Keratinocyte (primary cell): Measurements from ENCODE around the gene SLC19A1. TPM values are rescaled to one million over a fixed set of nuclear protein-coding genes. Genes with fewer than 3 reads are reported as not detected.

Experiments used
- DNase-seq: peaks from one replicate; pipeline ENCODE4 v3.0.0-alpha.2; 2011; ENCODE audit warnings: low read depth, missing footprints, low spot score
- FAIRE-seq: peaks from 2 replicates; lab custom pipeline; 2011; peaks lifted over from hg19 to GRCh38; lab: Jason Lieb, UNC
- H2AFZ ChIP-seq: 2 replicates; pipeline ENCODE4 v1.6.0; 2012; ENCODE audit warnings: low read length, control low read depth, inconsistent platforms; ENCODE audit not compliant: control insufficient read depth
- H3K27ac ChIP-seq: 2 replicates; pipeline ENCODE4 v1.5.1; 2011; ENCODE audit warnings: low read length; ENCODE audit not compliant: control insufficient read depth, insufficient read depth
- H3K27me3 ChIP-seq: 3 replicates; pipeline ENCODE4 v1.6.0; 2011; ENCODE audit warnings: low read length; ENCODE audit not compliant: control insufficient read depth, insufficient read depth; ENCODE audit errors: extremely low read depth
- H3K36me3 ChIP-seq, 2 experiments: 2 replicates in 1 of 2; 3 replicates in 1 of 2; pipeline ENCODE4 v1.5.1; 2011; ENCODE audit warnings: low read length in 2 of 2, mild to moderate bottlenecking in 1 of 2; ENCODE audit not compliant: control insufficient read depth in 2 of 2, insufficient read depth in 2 of 2; ENCODE audit errors: extremely low read depth in 1 of 2
- H3K4me1 ChIP-seq: 3 replicates; pipeline ENCODE4 v1.5.1; 2011; ENCODE audit warnings: low read length; ENCODE audit not compliant: control insufficient read depth, insufficient read depth; ENCODE audit errors: extremely low read depth
- H3K4me2 ChIP-seq: 3 replicates; pipeline ENCODE4 v1.6.0; 2011; ENCODE audit warnings: low read depth, low read length; ENCODE audit not compliant: control insufficient read depth, insufficient read depth; ENCODE audit errors: extremely low read depth
- H3K4me3 ChIP-seq, 3 experiments: fragments of 200-600 bp in 1 of 3; sonication (generic) in 1 of 3; 2 replicates in 2 of 3; 3 replicates in 1 of 3; pipeline ENCODE4 v1.5.1; 2011 to 2016; ENCODE audit warnings: low read length in 3 of 3, mild to moderate bottlenecking in 3 of 3, control low read depth in 2 of 3, inconsistent platforms in 1 of 3, low read depth in 1 of 3, mixed read lengths in 1 of 3, mixed run types in 1 of 3, moderate library complexity in 1 of 3; ENCODE audit not compliant: control insufficient read depth in 2 of 3, insufficient read depth in 2 of 3; ENCODE audit errors: extremely low read depth in 1 of 3
- H3K79me2 ChIP-seq: 2 replicates; pipeline ENCODE4 v1.6.0; 2012; ENCODE audit warnings: low read length; ENCODE audit not compliant: control insufficient read depth, insufficient read depth
- H3K9ac ChIP-seq: 3 replicates; pipeline ENCODE4 v1.6.0; 2011; ENCODE audit warnings: low read length; ENCODE audit not compliant: control insufficient read depth, insufficient read depth; ENCODE audit errors: extremely low read depth
- H3K9me1 ChIP-seq: 3 replicates; pipeline ENCODE4 v1.6.0; 2011; ENCODE audit warnings: low read length; ENCODE audit not compliant: control insufficient read depth, insufficient read depth; ENCODE audit errors: extremely low read depth
- H3K9me3 ChIP-seq: 2 replicates; pipeline ENCODE4 v1.5.1; 2012; ENCODE audit warnings: low read depth, low read length; ENCODE audit not compliant: control insufficient read depth
- H4K20me1 ChIP-seq: 3 replicates; pipeline ENCODE4 v1.6.0; 2011; ENCODE audit warnings: low read length; ENCODE audit not compliant: control insufficient read depth, insufficient read depth; ENCODE audit errors: extremely low read depth
- CTCF ChIP-seq, 3 experiments: IDR thresholded peaks in 1 of 3; conservative IDR thresholded peaks in 1 of 3; optimal IDR thresholded peaks in 1 of 3; 2 replicates in 2 of 3; 3 replicates in 1 of 3; pipeline versions ENCODE3 to v1.5.1; 2011; ENCODE audit warnings: low read length in 3 of 3, mild to moderate bottlenecking in 3 of 3, moderate library complexity in 2 of 3, control low read depth in 1 of 3, inconsistent platforms in 1 of 3; ENCODE audit not compliant: insufficient read depth in 2 of 3; ENCODE audit errors: extremely low read depth in 1 of 3
- EZH2 ChIP-seq: IDR thresholded peaks from one replicate; pipeline ENCODE4 v1.6.1; 2012; ENCODE audit warnings: inconsistent platforms, mild to moderate bottlenecking, low read length, moderate library complexity
- dilution Hi-C: fragments of 300-500 bp; cut with MboI; formaldehyde crosslinking; loops from one replicate; pipeline ENCODE4 v1.7.0; 2020; ENCODE audit warnings: low sequenced_read_pairs; ENCODE audit not compliant: extremely low pct_ligation_motif_present
- polyA plus RNA-seq, 5 experiments: library from polyadenylated mRNA; depleted of rRNA in 3 of 5; stranded (reverse) in 3 of 5; stranded (forward) in 1 of 5; unstranded in 1 of 5; fragments of >200 nt; gene quantifications; 1 replicate in 1 of 5; 2 replicates in 3 of 5; 3 replicates in 1 of 5; pipeline versions ENCODE4 v1.2.1 to v1.2.3, GENCODE V29; 2011 to 2012; ENCODE audit warnings: missing spikeins in 2 of 5, low read depth in 1 of 5, low replicate concordance in 1 of 5

Gene SLC19A1
- polyA plus RNA-seq, 1 donor (not counting 4 experiments of a cell fraction or from before 2014, with no cell fraction given) = 3.8 TPM

DNA sequence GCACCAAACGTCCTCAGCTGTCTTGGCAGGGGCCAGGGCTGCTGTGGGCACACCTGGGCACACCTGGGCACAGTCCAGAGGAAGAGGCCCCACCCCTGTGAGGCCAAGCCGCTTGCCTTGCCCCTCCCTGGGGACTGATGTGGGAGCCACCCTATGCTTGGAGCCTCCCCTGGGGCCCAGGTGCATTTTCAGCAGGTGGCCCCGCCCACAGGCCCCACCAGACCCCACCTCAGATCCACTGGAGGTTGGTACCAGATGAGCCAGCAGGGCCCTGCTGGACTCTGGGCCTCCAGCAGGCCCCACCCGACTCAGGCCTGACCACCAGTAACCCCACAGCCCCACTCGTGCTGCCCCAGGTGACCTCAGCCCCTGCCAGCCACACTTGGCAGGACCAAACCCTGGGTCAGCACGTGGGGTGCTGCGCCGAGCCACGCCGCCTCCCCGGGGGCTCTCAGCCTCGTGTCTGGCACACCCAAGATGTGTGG is 8.8 kb downstream of the SLC19A1 start:
- Histone ChIP-seq H3K27ac (no peak overlapping the region), H4K20me1 (peaks cover 4% of the 10 kb centered on the region), H3K4me2 (no peak overlapping the region), H2AFZ (no peak overlapping the region), H3K27me3 (no peaks in the 10 kb centered on the region), H3K9ac (no peak overlapping the region), H3K4me3 (no peak overlapping the region), H3K4me1 (no peaks in the 10 kb centered on the region), H3K36me3 (peaks cover 7 to 20% of the 10 kb centered on the region in 2 experiments), H3K9me1 (no peaks in the 10 kb centered on the region), H3K79me2 (no peaks in the 10 kb centered on the region), H3K9me3 (no peaks in the 10 kb centered on the region)
- no peak for FAIRE-seq
- TF ChIP-seq CTCF (optimal IDR thresholded peaks at IDR 0.05 in 1 of 3, IDR thresholded peaks at IDR 0.05 in 1 of 3, conservative IDR thresholded peaks at IDR 0.05 in 1 of 3; ENCODE audit: extremely low read depth in 1 of 3, insufficient read depth in 2 of 3, low read length in 3 of 3) (no peak), EZH2 (no peak)
- no peak for DNase-seq
- dilution Hi-C loops = no loop called here

DNA sequence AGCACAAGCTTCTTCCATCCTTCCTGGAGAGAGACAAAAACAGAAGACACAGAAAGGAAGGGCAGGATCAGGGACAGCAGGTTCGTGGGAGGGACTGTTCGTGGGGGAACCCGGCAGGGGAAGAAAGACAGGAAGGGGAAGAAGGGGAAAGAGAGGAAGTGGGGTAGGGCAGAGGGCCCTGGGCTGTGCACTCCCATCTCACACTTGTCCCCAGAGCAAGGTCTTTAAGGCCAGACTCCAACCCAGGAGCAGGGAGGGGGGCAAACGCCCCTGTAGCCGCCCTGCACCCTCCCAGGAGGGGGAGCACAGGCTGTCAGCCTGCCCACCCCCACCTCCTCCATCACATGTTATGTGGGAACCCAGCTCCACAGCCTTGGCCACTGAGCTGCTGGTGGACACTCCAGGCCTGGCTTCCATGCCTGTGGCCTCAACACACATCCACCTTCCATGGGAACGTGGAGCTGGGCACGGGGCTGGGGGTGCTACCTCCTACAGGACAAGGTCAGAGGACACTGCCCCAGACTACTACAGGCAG is 9.3 kb downstream of the SLC19A1 start:
- Histone ChIP-seq H3K9ac (no peak overlapping the region), H2AFZ (no peak overlapping the region), H3K27me3 (no peaks in the 10 kb centered on the region), H3K4me3 (no peak overlapping the region), H3K36me3 (peaks cover 9 to 20% of the 10 kb centered on the region in 2 experiments), H4K20me1 (peaks cover 4% of the 10 kb centered on the region), H3K27ac (no peak overlapping the region), H3K4me1 (peaks cover 3% of the 10 kb centered on the region), H3K4me2 (no peak overlapping the region), H3K9me1 (no peaks in the 10 kb centered on the region), H3K79me2 (no peaks in the 10 kb centered on the region), H3K9me3 (no peaks in the 10 kb centered on the region)
- dilution Hi-C loops = no loop called here
- no peak for TF ChIP-seq EZH2
- no peak for DNase-seq
- no peak for FAIRE-seq
